ENCODE measurements around the gene UPF3A. TPM values are rescaled to one million over a fixed set of nuclear protein-coding genes. Genes with fewer than 3 reads are reported as not detected.
"Not testable (repeated sequence)": the region's sequence is repeated elsewhere in the genome, so short reads cannot be mapped to it uniquely, and the experiment has no call there.

The UPF3A gene, protein sequence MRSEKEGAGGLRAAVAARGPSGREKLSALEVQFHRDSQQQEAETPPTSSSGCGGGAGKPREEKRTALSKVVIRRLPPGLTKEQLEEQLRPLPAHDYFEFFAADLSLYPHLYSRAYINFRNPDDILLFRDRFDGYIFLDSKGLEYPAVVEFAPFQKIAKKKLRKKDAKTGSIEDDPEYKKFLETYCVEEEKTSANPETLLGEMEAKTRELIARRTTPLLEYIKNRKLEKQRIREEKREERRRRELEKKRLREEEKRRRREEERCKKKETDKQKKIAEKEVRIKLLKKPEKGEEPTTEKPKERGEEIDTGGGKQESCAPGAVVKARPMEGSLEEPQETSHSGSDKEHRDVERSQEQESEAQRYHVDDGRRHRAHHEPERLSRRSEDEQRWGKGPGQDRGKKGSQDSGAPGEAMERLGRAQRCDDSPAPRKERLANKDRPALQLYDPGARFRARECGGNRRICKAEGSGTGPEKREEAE
- 10 to 100 TPM; 38.5 to 45.7 (median 40.7) TPM for total RNA-seq

DNA sequence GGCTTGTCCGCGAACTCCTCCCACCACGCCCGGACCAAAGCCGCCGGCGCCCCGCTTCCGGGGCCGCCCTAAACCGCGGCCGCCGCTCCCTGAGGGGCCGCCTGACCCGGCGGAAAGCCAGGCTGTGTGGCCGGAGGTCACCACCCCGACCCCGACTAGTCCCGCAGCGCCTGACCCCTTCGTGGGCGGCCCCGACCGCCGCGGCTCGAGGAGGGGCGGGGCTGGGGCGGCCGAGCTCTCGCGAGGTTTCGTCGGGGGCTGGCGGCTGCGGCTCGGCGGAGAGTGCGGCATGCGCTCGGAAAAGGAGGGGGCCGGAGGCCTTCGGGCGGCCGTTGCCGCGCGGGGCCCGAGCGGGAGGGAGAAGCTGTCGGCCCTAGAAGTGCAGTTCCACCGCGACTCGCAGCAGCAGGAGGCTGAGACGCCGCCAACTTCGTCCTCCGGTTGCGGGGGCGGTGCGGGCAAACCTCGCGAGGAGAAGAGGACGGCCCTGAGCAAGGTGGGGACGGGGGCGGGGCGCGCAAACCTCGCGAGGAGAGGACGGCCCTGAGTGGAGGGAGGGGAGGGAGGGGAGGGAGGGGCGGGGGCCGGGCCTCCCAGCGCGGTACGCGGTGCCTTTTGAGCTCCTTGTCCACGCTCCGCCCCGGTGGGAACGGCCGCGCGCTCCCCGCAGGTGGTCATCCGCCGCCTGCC is at the start of gene UPF3A:
TSS of gene UPF3A (plus strand) at position 251 of the 690 bp plus-strand sequence. CDS start at position 290, 39 bp downstream.
- Mint-ChIP-seq H3K9me3 (no peaks in the 10 kb centered on the region), H3K4me3 (peak within 1 kb of the TSS; percentile 91), H3K27me3 (ENCODE audit: low read depth) (no peaks in the 10 kb centered on the region), H3K36me3 (ENCODE audit: insufficient read depth) (peaks cover 16% of the 10 kb centered on the region), H3K4me1 (ENCODE audit: low read depth) (peaks cover 47% of the 10 kb centered on the region)
- DNase-seq (peak; percentile 85), ATAC-seq (peak; percentile 88 to 89)

DNA sequence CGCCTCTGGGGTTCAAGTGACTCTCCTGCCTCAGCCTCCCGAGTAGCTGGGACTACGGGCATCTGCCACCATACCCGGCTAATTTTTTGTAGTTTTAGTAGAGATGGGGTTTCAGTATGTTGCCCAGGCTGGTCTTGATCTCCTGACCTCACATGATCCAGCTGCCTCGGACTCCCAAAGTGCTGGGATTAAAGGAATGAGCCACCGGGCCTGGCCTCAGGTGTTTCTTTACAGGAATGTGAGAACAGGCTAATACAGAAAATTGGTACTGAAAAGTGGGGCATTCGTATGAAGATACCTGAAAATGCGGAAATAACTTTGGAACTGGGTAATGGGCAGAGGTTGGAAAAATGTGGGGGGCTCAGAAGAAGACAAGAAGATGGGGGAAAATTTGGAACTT is 49.5 kb upstream of the UPF3A start:
- no peaks in the 10 kb centered on the region for H3K36me3 Mint-ChIP-seq (ENCODE audit: insufficient read depth)
- ATAC-seq (no peak), DNase-seq (no peak)
- H3K27me3 Mint-ChIP-seq (ENCODE audit: low read depth) = peaks cover 5% of the 10 kb centered on the region
- no peak overlapping the region for H3K4me3 Mint-ChIP-seq
- H3K4me1 Mint-ChIP-seq (ENCODE audit: low read depth) = peaks cover 22% of the 10 kb centered on the region
- H3K9me3 Mint-ChIP-seq = no peaks in the 10 kb centered on the region

- no peak for DNase-seq
- peaks cover 3% of the 10 kb centered on the region for H3K27me3 Mint-ChIP-seq (ENCODE audit: low read depth)
- H3K9me3 Mint-ChIP-seq = no peaks in the 10 kb centered on the region
- peaks cover 24% of the 10 kb centered on the region for H3K4me1 Mint-ChIP-seq (ENCODE audit: low read depth)
- H3K4me3 Mint-ChIP-seq = peak overlapping the region; percentile 87
- peaks cover 16% of the 10 kb centered on the region for H3K36me3 Mint-ChIP-seq (ENCODE audit: insufficient read depth)
- no peak for ATAC-seq
These were observed 47.1 kb upstream of the UPF3A start for GRCh38 chr13:114234266-114234644.

DNA sequence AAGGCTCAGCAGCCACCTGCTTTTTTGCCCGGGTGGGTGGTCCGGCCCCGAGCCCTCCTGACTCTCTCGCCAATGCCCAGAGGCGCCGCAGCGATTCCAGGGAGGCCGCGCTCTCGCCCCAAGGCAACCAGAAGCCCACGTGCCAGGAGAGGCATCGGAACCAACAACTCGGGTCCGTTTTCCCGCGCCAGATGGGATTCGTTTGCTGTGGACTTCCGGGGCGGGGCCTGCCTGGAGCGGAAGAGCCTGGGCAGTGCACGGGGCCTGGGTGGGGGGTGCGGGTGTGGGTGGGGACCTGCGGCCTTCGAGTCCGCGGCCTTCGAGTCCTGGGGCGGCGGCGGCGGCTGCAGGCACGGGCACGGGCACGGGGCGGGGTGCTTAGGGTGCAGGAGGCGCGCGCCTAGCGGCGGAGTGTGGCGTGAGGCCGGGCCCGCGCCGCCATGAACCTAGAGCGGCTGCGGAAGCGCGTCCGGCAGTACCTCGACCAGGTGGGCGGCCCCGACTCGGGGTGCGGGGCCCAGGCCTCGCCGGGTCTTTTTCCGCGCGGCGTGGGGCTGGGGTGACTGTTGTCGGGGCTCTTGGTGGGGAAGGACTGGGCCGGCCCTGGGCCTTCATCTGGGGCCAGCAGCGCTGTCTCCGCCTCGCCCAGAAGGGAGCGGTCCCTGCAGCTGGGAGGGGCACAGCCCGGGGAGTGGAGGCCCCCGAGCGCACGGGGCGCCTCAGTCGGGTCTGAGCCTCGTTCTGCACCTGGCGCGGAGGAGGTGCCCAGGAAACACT is 46.6 kb upstream of the UPF3A start, which contains the start of gene CDC16:
TSS of gene CDC16 (plus strand) at position 253 of the 777 bp plus-strand sequence. CDS start at position 441, 188 bp downstream.
- Mint-ChIP-seq H3K27me3 (ENCODE audit: low read depth) (peaks cover 3% of the 10 kb centered on the region), H3K36me3 (ENCODE audit: insufficient read depth) (peaks cover 19% of the 10 kb centered on the region), H3K4me3 (peak within 1 kb of the TSS; percentile 87), H3K4me1 (ENCODE audit: low read depth) (peaks cover 24% of the 10 kb centered on the region), H3K9me3 (no peaks in the 10 kb centered on the region)
- DNase-seq (peak; percentile 88), ATAC-seq (peak; percentile 92 to 96)

DNA sequence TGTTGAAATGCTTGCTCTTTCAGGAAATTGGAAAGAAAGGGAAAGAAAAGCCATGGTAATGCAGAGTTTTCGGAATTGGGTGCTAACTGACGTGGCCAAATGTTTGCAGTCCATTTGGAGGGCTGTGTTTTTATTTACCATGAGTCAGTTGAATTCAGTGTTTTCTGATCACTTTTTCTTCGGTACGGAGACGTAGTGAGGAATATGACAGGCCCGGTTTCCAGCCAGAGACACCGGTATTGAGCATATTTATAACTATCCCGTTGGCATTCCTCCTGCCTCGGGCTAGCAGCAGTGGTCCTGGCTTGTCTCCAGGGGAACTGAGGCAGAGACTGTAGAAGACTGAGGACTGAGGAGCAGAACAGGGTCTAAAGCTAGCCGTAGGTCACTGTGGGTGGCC is 45.7 kb upstream of the UPF3A start:
- H3K4me3 Mint-ChIP-seq = peak overlapping the region; percentile 87
- no peak for ATAC-seq

GRCh38 chr13:114236227-114236626 is 45.2 kb upstream of the UPF3A start:
- peaks cover 22% of the 10 kb centered on the region for H3K36me3 Mint-ChIP-seq (ENCODE audit: insufficient read depth)
- H3K9me3 Mint-ChIP-seq = no peaks in the 10 kb centered on the region
- DNase-seq (no peak), ATAC-seq (no peak)
- peaks cover 24% of the 10 kb centered on the region for H3K4me1 Mint-ChIP-seq (ENCODE audit: low read depth)
- H3K4me3 Mint-ChIP-seq = peak overlapping the region; percentile 87
- H3K27me3 Mint-ChIP-seq (ENCODE audit: low read depth) = no peaks in the 10 kb centered on the region

More for the DNA sequence above, 45.7 kb upstream of the UPF3A start:
- DNase-seq = no peak
- H3K27me3 Mint-ChIP-seq (ENCODE audit: low read depth) = no peaks in the 10 kb centered on the region
- H3K4me1 Mint-ChIP-seq (ENCODE audit: low read depth) = peaks cover 24% of the 10 kb centered on the region
- peaks cover 20% of the 10 kb centered on the region for H3K36me3 Mint-ChIP-seq (ENCODE audit: insufficient read depth)
- no peaks in the 10 kb centered on the region for H3K9me3 Mint-ChIP-seq

GRCh38 chr13:114237415-114238112 is 43.8 kb upstream of the UPF3A start:
- H3K36me3 Mint-ChIP-seq (ENCODE audit: insufficient read depth) = peaks cover 29% of the 10 kb centered on the region
- H3K4me1 Mint-ChIP-seq (ENCODE audit: low read depth) = peaks cover 24% of the 10 kb centered on the region
- ATAC-seq (no peak), DNase-seq (no peak)
- H3K27me3 Mint-ChIP-seq (ENCODE audit: low read depth) = no peaks in the 10 kb centered on the region
- no peaks in the 10 kb centered on the region for H3K9me3 Mint-ChIP-seq
- peak overlapping the region; percentile 51 for H3K4me3 Mint-ChIP-seq

GRCh38 chr13:114241918-114242317 is 39.5 kb upstream of the UPF3A start:
- Mint-ChIP-seq H3K27me3 (ENCODE audit: low read depth) (no peaks in the 10 kb centered on the region), H3K4me3 (no peak overlapping the region), H3K36me3 (ENCODE audit: insufficient read depth) (peaks cover 57% of the 10 kb centered on the region), H3K9me3 (no peaks in the 10 kb centered on the region), H3K4me1 (ENCODE audit: low read depth) (peaks cover 17% of the 10 kb centered on the region)
- ATAC-seq (no peak), DNase-seq (no peak)

GRCh38 chr13:114243971-114244370 is 37.4 kb upstream of the UPF3A start:
- ATAC-seq (no peak), DNase-seq (no peak)
- Mint-ChIP-seq H3K4me1 (ENCODE audit: low read depth) (peaks cover 10% of the 10 kb centered on the region), H3K4me3 (no peak overlapping the region), H3K36me3 (ENCODE audit: insufficient read depth) (peaks cover 57% of the 10 kb centered on the region), H3K9me3 (no peaks in the 10 kb centered on the region), H3K27me3 (ENCODE audit: low read depth) (no peaks in the 10 kb centered on the region)

DNA sequence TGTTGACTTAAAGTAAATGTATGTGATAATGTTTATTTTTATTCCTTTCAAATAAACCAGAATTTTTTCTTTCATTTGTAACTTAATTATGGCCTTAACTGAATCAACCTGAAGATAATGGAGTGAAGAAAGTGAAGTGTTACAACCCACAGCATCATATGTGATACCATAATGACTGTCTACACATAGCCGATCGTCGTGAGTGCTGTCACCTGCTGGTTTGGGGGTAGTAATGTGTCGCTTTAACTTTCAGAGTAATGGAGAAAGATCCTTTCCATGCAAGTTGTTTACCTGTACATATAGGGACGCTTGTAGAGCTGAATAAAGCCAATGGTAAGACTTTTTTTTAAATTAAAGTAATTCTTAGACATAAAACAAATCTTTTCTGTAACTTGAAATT is 36.8 kb upstream of the UPF3A start:
- Mint-ChIP-seq H3K27me3 (ENCODE audit: low read depth) (no peaks in the 10 kb centered on the region), H3K36me3 (ENCODE audit: insufficient read depth) (peaks cover 52% of the 10 kb centered on the region), H3K4me3 (no peak overlapping the region), H3K9me3 (no peaks in the 10 kb centered on the region), H3K4me1 (ENCODE audit: low read depth) (peaks cover 10% of the 10 kb centered on the region)
- ATAC-seq (no peak), DNase-seq (no peak)

- Mint-ChIP-seq H3K4me3 (no peak overlapping the region), H3K36me3 (ENCODE audit: insufficient read depth) (peaks cover 47% of the 10 kb centered on the region), H3K9me3 (no peaks in the 10 kb centered on the region), H3K27me3 (ENCODE audit: low read depth) (no peaks in the 10 kb centered on the region), H3K4me1 (ENCODE audit: low read depth) (peaks cover 8% of the 10 kb centered on the region)
- ATAC-seq = no peak
- DNase-seq = no peak
These were observed 33.4 kb upstream of the UPF3A start for GRCh38 chr13:114248011-114248410.

DNA sequence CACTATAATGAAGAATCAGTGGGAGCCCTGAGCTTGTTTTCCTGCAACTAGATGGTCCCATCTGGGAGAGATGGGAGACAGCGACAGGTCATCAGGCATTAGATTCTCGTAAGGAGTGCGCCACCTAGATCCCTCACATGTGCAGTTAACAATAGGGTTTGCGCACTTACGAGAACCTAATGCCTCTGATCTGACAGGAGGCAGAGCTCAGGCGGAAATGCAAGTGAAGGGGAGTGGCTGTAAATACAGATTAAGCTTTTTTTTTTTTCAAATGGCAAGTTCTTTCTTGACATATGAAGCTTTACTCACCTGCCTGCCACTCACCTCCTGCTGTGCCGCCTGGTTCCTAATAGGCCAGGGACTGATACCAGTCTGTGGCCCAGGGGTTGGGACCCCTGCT is 32.3 kb upstream of the UPF3A start:
- Mint-ChIP-seq H3K4me3 (no peak overlapping the region), H3K9me3 (no peaks in the 10 kb centered on the region), H3K27me3 (ENCODE audit: low read depth) (no peaks in the 10 kb centered on the region), H3K36me3 (ENCODE audit: insufficient read depth) (peaks cover 43% of the 10 kb centered on the region), H3K4me1 (ENCODE audit: low read depth) (peaks cover 5% of the 10 kb centered on the region)
- ATAC-seq (no peak), DNase-seq (no peak)

DNA sequence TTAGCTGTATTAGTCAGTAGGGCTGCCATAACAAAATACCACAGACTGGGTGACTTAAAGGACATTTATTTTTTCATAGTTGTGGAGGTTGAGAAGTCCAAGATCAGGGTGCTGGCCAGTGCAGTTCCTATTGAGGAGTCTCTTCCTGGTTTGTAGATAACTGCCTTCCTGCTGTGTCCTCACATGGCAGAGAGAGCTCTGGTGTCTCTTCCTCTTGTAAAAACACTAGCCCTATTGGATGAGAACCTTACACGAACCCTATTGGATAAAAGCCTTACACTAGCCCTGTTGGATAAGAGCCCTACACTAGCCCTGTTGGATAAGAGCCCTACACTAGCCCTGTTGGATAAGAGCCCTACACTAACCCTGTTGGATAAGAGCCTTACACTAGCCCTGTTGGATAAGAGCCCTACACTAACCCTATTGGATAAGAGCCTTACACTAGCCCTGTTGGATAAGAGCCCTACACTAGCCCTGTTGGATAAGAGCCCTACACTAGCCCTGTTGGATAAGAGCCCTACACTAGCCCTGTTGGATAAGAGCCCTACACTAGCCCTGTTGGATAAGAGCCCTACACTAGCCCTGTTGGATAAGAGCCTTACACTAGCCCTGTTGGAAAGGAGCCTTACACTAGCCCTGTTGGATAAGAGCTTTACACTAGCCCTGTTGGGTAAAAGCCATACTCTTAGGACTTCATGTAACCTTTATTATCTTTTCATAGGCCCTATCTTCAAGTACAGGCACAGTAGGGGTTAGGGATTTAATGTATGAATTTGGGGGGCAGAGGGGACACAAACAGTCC is 29.6 kb upstream of the UPF3A start:
- H3K9me3 Mint-ChIP-seq; H3K27me3 Mint-ChIP-seq (ENCODE audit: low read depth); H3K4me3 Mint-ChIP-seq; DNase-seq; ATAC-seq; H3K4me1 Mint-ChIP-seq (ENCODE audit: low read depth): not testable (repeated sequence)
- H3K36me3 Mint-ChIP-seq (ENCODE audit: insufficient read depth) = peaks cover 42% of the 10 kb centered on the region
